RWPE1 (cell line): Measurements from ENCODE around the gene TRIB2.

Experiments
- CTCF ChIA-PET: fragments of 350-600 bp; sonication (Branson Sonifier 250); formaldehyde crosslinking; extraction: SDS; loops from one replicate; lab custom pipeline; 2021; lab: Yijun Ruan, JAX
- POLR2A ChIA-PET: fragments of 400-600 bp; formaldehyde crosslinking; extraction: SDS; loops from one replicate; lab custom pipeline; 2020; ENCODE audit warnings: antibody characterized with exemption; ENCODE audit not compliant: low non-redundant PET; lab: Yijun Ruan, JAX
- DNase-seq: peaks from one replicate; pipeline ENCODE4 v3.0.0; 2012; ENCODE audit warnings: low spot score
- H3K27ac ChIP-seq: fragments of 450-650 bp; 2 replicates; pipeline ENCODE4 v1.5.1; 2017
- TF ChIP-seq, protein P1 (sequence below): fragments of 450-650 bp; conservative IDR thresholded peaks from 2 replicates; pipeline ENCODE4 v1.5.1; 2017; ENCODE audit warnings: low read depth, mild to moderate bottlenecking

TRIB2 gene

DNA sequence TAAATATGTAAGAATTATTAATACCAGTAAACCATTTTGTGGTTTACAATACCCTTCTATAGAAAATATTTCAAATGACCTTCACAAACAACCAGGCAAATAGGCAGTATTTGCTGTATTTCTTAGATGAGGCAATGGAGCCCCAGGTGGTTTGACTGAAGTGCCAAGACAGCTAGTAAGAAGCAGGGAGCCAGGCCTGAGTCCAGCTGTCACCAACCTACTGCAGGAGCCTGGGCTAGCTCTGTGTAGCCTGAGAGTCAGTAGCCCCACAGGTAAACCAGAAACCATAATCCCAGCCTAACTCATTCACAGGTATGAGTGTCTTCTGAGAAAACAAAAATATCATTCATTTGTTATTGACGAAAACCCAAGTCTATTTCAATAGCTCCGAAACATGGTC is 45.6 kb downstream of the TRIB2 start:
- POLR2A ChIA-PET = no interaction called here
- TF ChIP-seq, protein P1, sequence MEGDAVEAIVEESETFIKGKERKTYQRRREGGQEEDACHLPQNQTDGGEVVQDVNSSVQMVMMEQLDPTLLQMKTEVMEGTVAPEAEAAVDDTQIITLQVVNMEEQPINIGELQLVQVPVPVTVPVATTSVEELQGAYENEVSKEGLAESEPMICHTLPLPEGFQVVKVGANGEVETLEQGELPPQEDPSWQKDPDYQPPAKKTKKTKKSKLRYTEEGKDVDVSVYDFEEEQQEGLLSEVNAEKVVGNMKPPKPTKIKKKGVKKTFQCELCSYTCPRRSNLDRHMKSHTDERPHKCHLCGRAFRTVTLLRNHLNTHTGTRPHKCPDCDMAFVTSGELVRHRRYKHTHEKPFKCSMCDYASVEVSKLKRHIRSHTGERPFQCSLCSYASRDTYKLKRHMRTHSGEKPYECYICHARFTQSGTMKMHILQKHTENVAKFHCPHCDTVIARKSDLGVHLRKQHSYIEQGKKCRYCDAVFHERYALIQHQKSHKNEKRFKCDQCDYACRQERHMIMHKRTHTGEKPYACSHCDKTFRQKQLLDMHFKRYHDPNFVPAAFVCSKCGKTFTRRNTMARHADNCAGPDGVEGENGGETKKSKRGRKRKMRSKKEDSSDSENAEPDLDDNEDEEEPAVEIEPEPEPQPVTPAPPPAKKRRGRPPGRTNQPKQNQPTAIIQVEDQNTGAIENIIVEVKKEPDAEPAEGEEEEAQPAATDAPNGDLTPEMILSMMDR = no peak
- H3K27ac ChIP-seq = no peak overlapping the region
- DNase-seq = no peak
- CTCF ChIA-PET = interaction anchor here (0.6 kb wide), 1 partner anchor 135 kb away, joined by 3 read pairs; no protein-coding TSS in a partner anchor

GRCh38 chr2:12762976-12763375 is 46.2 kb downstream of the TRIB2 start:
- DNase-seq = no peak
- TF ChIP-seq, protein P1 = no peak
- ChIA-PET POLR2A (no interaction called here), CTCF (interaction anchor here (0.6 kb wide), 1 partner anchor 134 kb away, joined by 3 read pairs; no protein-coding TSS in a partner anchor)
- no peak overlapping the region for H3K27ac ChIP-seq

GRCh38 chr2:12763486-12763885 is 46.8 kb downstream of the TRIB2 start:
- no peak overlapping the region for H3K27ac ChIP-seq

DNA sequence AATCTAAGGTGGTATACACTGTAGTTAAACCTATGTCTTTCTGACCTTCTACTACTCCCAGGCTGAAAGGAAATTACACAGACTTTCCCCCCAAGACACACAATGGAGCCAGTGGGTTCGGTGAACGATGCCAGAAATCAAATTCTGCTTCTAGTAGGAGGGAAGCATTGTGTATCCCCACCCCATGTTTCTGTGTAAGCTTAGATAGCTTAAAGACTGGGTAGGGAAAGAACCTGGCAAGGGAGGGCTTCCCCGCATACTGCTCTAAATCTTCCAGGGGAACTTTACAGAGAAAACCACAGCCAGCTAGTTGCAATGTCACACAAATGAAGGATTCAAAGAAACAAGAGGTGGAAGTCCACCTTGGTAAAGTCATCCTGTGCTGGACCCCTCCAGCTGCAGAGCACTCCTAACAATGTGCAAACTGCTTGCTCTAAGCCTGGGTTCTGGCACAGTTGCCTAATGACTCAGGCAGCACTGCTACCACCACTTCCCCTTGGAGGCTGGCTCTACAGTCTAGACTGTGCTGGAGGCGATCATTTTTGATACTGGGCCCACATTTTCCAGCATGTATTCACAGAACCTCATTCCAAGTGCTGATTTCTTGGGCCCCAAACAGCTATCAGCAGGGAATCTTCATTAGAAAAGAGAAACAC is 47.5 kb downstream of the TRIB2 start:
- POLR2A ChIA-PET = no interaction called here
- H3K27ac ChIP-seq = no peak overlapping the region; the same call in 1 of the 2 replicates
- CTCF ChIA-PET = no interaction called here
- TF ChIP-seq, protein P1 = no peak
- DNase-seq = peak; percentile 20

More at GRCh38 chr2:12763486-12763885, 46.8 kb downstream of the TRIB2 start:
- TF ChIP-seq, protein P1 = no peak
- POLR2A ChIA-PET = no interaction called here
- DNase-seq = no peak
- CTCF ChIA-PET = no interaction called here

DNA sequence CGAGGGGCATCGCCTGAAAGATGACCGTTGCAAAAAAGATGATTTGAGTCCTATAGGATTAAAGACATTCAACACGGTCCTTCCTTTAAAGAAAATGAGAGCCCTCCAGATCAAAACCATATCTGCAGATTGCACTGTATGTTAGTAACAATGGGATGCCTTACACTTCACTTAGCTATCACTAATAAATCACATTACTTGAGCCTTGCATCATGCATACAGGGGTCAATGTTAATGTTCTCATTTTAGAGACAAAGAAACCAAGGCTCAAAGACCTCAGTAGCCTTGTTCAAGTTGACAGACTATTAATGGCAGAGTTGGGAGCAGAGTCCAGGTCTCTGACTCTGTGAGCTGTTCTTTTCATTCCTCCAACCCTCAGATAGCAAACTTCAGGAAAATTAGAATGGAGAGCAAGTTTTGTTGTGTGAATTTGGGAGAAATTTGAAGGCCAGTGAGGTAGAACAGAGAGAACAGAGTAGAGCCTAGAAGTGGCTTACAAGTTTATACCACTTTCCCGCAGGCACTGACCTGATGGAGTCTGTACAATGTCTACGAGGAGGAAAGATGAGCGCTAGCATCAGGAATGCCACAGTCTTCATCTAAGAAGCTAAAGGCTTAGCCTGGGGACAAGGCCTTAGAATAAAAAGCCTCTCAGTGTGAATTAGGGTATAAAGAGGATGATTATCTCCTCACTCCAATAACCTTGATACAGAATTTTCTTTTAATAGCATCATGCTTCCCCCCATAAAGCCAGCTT is 48.3 kb downstream of the TRIB2 start:
- POLR2A ChIA-PET = no interaction called here
- TF ChIP-seq, protein P1 = no peak
- DNase-seq = no peak
- CTCF ChIA-PET = interaction anchor here (0.5 to 0.6 kb wide), 2 partner anchors 53 to 935 kb away, joined by 4 to 6 read pairs; no protein-coding TSS in a partner anchor
- H3K27ac ChIP-seq = no peak overlapping the region

GRCh38 chr2:12766421-12766879 is 49.7 kb downstream of the TRIB2 start:
- H3K27ac ChIP-seq = no peak overlapping the region
- ChIA-PET POLR2A (interaction anchor here (0.6 kb wide), 1 partner anchor 51 kb away, joined by 3 read pairs; no protein-coding TSS in a partner anchor), CTCF (no interaction called here)
- DNase-seq = peak; percentile 4
- TF ChIP-seq, protein P1 = no peak
